ENCODE data around the gene BRD9. TPM values are rescaled to one million over a fixed set of nuclear protein-coding genes. Genes with fewer than 3 reads are reported as not detected.
"Not testable (repeated sequence)": the region's sequence is repeated elsewhere in the genome, so short reads cannot be mapped to it uniquely, and the experiment has no call there.

The BRD9 gene
- total RNA-seq, 1 experiment from 2014 or later, result 48.9 TPM

GRCh38 chr5:936149-937144, 43.8 kb upstream of the BRD9 start:
- BruUV-seq (replicated peaks), result no TSS peak
- intact Hi-C loops (cut with micrococcal nuclease), result no loop called here
- H3K9me3 Mint-ChIP-seq (ENCODE audit: unreplicated experiment), result no peaks in the 10 kb centered on the region
- CTCF ChIA-PET, result interaction anchor here (1.8 to 2.0 kb wide), 2 partner anchors 13 to 231 kb away, joined by 5 to 7 read pairs; no protein-coding TSS in a partner anchor
- no peaks in the 10 kb centered on the region for H3K4me1 Mint-ChIP-seq (ENCODE audit: insufficient read depth, unreplicated experiment)
- H3K27ac Mint-ChIP-seq (ENCODE audit: low read depth, unreplicated experiment), result no peak overlapping the region
- H3K36me3 Mint-ChIP-seq (ENCODE audit: insufficient read depth, unreplicated experiment), result no peaks in the 10 kb centered on the region
- no peak for TF ChIP-seq CTCF (IDR thresholded peaks at IDR 0.05; ENCODE audit: unreplicated experiment)
- peaks cover 62% of the 10 kb centered on the region for H3K27me3 Mint-ChIP-seq (ENCODE audit: insufficient read depth, unreplicated experiment)
- POLR2A ChIA-PET, result no interaction called here
- no peak overlapping the region for H3K4me3 Mint-ChIP-seq (ENCODE audit: unreplicated experiment)
- no peak for DNase-seq (ENCODE audit: unreplicated experiment)

GRCh38 chr5:935510-936084, 43.0 kb upstream of the BRD9 start:
- no peak for DNase-seq (ENCODE audit: unreplicated experiment)
- Mint-ChIP-seq H3K27me3 (ENCODE audit: insufficient read depth, unreplicated experiment) (peaks cover 62% of the 10 kb centered on the region), H3K4me1 (ENCODE audit: insufficient read depth, unreplicated experiment) (no peaks in the 10 kb centered on the region), H3K36me3 (ENCODE audit: insufficient read depth, unreplicated experiment) (no peaks in the 10 kb centered on the region), H3K4me3 (ENCODE audit: unreplicated experiment) (no peak overlapping the region), H3K9me3 (ENCODE audit: unreplicated experiment) (no peaks in the 10 kb centered on the region), H3K27ac (ENCODE audit: low read depth, unreplicated experiment) (no peak overlapping the region)
- intact Hi-C loops (cut with micrococcal nuclease), result no loop called here
- ChIA-PET POLR2A (no interaction called here), CTCF (interaction anchor here (1.3 to 2.3 kb wide), 3 partner anchors 12 to 239 kb away, joined by 3 to 16 read pairs (median 8); no protein-coding TSS in a partner anchor)
- no peak for TF ChIP-seq CTCF (IDR thresholded peaks at IDR 0.05; ENCODE audit: unreplicated experiment)
- no TSS peak for BruUV-seq (replicated peaks)

- not testable (repeated sequence) for H3K4me1 Mint-ChIP-seq (ENCODE audit: insufficient read depth, unreplicated experiment); DNase-seq (ENCODE audit: unreplicated experiment); H3K27ac Mint-ChIP-seq (ENCODE audit: low read depth, unreplicated experiment); H3K4me3 Mint-ChIP-seq (ENCODE audit: unreplicated experiment); H3K9me3 Mint-ChIP-seq (ENCODE audit: unreplicated experiment); H3K36me3 Mint-ChIP-seq (ENCODE audit: insufficient read depth, unreplicated experiment); BruUV-seq (replicated peaks)
- CTCF ChIA-PET, result interaction anchor here (0.6 to 2.3 kb wide), 14 partner anchors 11 to 378 kb away, joined by 3 to 16 read pairs (median 4); no protein-coding TSS in a partner anchor
- TF ChIP-seq CTCF (IDR thresholded peaks at IDR 0.05; ENCODE audit: unreplicated experiment), result peak; percentile 9
- POLR2A ChIA-PET, result interaction anchor here (0.7 kb wide), 1 partner anchor 207 kb away, joined by 3 read pairs; no protein-coding TSS in a partner anchor
- peaks cover 59% of the 10 kb centered on the region for H3K27me3 Mint-ChIP-seq (ENCODE audit: insufficient read depth, unreplicated experiment)
- intact Hi-C loops (cut with micrococcal nuclease), result loop anchor here (1.0 to 5.0 kb wide), 2 partner anchors 206 to 718 kb away; no protein-coding TSS in a partner anchor
Measured at GRCh38 chr5:934381-934967, 41.9 kb upstream of the BRD9 start.

GRCh38 chr5:933951-934350, 41.4 kb upstream of the BRD9 start:
- DNase-seq (ENCODE audit: unreplicated experiment); H3K4me1 Mint-ChIP-seq (ENCODE audit: insufficient read depth, unreplicated experiment); H3K27ac Mint-ChIP-seq (ENCODE audit: low read depth, unreplicated experiment); H3K4me3 Mint-ChIP-seq (ENCODE audit: unreplicated experiment); POLR2A ChIA-PET; BruUV-seq (replicated peaks); H3K36me3 Mint-ChIP-seq (ENCODE audit: insufficient read depth, unreplicated experiment); H3K9me3 Mint-ChIP-seq (ENCODE audit: unreplicated experiment): not testable (repeated sequence)
- intact Hi-C loops (cut with micrococcal nuclease), result loop anchor here (1.0 to 5.0 kb wide), 2 partner anchors 206 to 718 kb away; no protein-coding TSS in a partner anchor
- CTCF ChIA-PET, result interaction anchor here (0.6 to 2.3 kb wide), 9 partner anchors 10 to 711 kb away, joined by 3 to 16 read pairs (median 4); no protein-coding TSS in a partner anchor
- peaks cover 54% of the 10 kb centered on the region for H3K27me3 Mint-ChIP-seq (ENCODE audit: insufficient read depth, unreplicated experiment)
